Ishikawa (cell line): ENCODE measurements around the gene CKB.

Source experiments
- CEBPB ChIP-seq: IDR thresholded peaks from 2 replicates; pipeline ENCODE4 v1.6.1; 2012
- CREB1 ChIP-seq: IDR thresholded peaks from 2 replicates; pipeline ENCODE4 v1.6.1; 2012; ENCODE audit warnings: low read depth
- EGR1 ChIP-seq: IDR thresholded peaks from 2 replicates; pipeline ENCODE4 v1.6.1; 2012
- EP300 ChIP-seq: IDR thresholded peaks from 2 replicates; pipeline ENCODE4 v1.6.1; 2012; ENCODE audit warnings: borderline replicate concordance
- FOXM1 ChIP-seq: IDR thresholded peaks from 2 replicates; pipeline ENCODE4 v1.6.1; 2012; ENCODE audit warnings: low read depth, borderline replicate concordance
- NFIC ChIP-seq: IDR thresholded peaks from 2 replicates; pipeline ENCODE4 v1.6.1; 2012
- RAD21 ChIP-seq: IDR thresholded peaks from 2 replicates; pipeline ENCODE4 v1.6.1; 2012; ENCODE audit warnings: low read depth
- TAF1 ChIP-seq: IDR thresholded peaks from 2 replicates; pipeline ENCODE4 v1.6.1; 2012; ENCODE audit warnings: low read depth, mild to moderate bottlenecking
- TCF12 ChIP-seq: IDR thresholded peaks from 2 replicates; pipeline ENCODE4 v1.6.1; 2012; ENCODE audit warnings: low read depth
- TEAD4 ChIP-seq: IDR thresholded peaks from 2 replicates; pipeline ENCODE4 v1.6.1; 2012
- YY1 ChIP-seq: IDR thresholded peaks from 2 replicates; pipeline ENCODE4 v1.6.1; 2012; ENCODE audit warnings: low read depth
- ZBTB7A ChIP-seq: IDR thresholded peaks from 2 replicates; pipeline ENCODE4 v1.6.1; 2012; ENCODE audit warnings: low read depth
- TF ChIP-seq, protein P1 (sequence below): IDR thresholded peaks from 2 replicates; pipeline ENCODE4 v1.6.1; 2012
- TF ChIP-seq, protein P2 (sequence below): IDR thresholded peaks from 2 replicates; pipeline ENCODE4 v1.6.1; 2012; ENCODE audit warnings: low read depth, mild to moderate bottlenecking
- TF ChIP-seq, protein P3 (sequence below): IDR thresholded peaks from 2 replicates; pipeline ENCODE4 v1.6.1; 2012

CKB gene

DNA sequence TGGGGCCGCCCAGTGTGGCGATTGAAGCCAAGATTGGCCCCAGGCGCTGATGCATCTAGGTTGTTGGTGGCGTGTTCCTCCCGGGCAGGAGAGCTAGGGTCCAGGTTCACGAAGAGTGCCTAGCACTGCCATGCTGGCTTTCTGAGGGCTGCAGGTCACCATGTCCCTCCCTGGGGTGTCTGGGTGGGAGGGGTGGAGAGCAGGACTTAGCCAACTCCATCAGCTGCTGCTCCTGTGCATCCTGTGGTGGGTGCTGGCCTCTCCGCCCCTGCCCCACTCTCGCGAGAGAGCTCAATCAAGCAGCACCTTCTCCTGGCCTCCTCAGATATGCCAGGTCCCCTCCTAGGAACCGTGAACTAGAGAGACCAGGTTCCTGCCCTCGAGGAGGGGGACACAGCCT, 8.2 kb upstream of the CKB start:
- TF ChIP-seq NFIC = no peak
- TF ChIP-seq, protein P1, sequence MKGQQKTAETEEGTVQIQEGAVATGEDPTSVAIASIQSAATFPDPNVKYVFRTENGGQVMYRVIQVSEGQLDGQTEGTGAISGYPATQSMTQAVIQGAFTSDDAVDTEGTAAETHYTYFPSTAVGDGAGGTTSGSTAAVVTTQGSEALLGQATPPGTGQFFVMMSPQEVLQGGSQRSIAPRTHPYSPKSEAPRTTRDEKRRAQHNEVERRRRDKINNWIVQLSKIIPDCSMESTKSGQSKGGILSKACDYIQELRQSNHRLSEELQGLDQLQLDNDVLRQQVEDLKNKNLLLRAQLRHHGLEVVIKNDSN = no peak
- no peak for TF ChIP-seq YY1
- TF ChIP-seq, protein P2, sequence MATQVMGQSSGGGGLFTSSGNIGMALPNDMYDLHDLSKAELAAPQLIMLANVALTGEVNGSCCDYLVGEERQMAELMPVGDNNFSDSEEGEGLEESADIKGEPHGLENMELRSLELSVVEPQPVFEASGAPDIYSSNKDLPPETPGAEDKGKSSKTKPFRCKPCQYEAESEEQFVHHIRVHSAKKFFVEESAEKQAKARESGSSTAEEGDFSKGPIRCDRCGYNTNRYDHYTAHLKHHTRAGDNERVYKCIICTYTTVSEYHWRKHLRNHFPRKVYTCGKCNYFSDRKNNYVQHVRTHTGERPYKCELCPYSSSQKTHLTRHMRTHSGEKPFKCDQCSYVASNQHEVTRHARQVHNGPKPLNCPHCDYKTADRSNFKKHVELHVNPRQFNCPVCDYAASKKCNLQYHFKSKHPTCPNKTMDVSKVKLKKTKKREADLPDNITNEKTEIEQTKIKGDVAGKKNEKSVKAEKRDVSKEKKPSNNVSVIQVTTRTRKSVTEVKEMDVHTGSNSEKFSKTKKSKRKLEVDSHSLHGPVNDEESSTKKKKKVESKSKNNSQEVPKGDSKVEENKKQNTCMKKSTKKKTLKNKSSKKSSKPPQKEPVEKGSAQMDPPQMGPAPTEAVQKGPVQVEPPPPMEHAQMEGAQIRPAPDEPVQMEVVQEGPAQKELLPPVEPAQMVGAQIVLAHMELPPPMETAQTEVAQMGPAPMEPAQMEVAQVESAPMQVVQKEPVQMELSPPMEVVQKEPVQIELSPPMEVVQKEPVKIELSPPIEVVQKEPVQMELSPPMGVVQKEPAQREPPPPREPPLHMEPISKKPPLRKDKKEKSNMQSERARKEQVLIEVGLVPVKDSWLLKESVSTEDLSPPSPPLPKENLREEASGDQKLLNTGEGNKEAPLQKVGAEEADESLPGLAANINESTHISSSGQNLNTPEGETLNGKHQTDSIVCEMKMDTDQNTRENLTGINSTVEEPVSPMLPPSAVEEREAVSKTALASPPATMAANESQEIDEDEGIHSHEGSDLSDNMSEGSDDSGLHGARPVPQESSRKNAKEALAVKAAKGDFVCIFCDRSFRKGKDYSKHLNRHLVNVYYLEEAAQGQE = no peak
- no peak for TF ChIP-seq FOXM1

DNA sequence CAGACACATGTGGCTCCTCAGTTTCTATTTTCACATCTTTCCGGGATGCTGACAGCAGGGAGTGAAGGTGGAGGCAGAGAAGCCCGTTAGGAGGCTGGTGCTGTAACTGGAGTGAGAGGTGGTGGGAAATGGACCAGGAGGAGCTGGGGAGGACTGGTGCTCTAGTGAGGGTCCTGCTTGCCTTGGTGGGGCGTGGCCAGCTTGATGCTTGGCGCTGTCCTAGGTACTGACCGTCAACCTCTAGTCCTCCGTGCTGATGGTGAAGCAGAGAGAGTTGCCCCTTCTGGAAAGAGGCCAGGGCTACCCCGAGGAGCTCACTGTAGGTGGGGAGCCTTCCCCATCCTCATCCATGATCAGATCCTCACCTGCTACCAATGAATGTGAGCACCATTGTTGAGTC, 7.8 kb upstream of the CKB start:
- TF ChIP-seq, protein P2 = peak; percentile 95
- TF ChIP-seq TCF12 = no peak
- TF ChIP-seq RAD21 = no peak
- TF ChIP-seq EP300 = no peak
- TF ChIP-seq EGR1 = no peak
- TF ChIP-seq TEAD4 = no peak

DNA sequence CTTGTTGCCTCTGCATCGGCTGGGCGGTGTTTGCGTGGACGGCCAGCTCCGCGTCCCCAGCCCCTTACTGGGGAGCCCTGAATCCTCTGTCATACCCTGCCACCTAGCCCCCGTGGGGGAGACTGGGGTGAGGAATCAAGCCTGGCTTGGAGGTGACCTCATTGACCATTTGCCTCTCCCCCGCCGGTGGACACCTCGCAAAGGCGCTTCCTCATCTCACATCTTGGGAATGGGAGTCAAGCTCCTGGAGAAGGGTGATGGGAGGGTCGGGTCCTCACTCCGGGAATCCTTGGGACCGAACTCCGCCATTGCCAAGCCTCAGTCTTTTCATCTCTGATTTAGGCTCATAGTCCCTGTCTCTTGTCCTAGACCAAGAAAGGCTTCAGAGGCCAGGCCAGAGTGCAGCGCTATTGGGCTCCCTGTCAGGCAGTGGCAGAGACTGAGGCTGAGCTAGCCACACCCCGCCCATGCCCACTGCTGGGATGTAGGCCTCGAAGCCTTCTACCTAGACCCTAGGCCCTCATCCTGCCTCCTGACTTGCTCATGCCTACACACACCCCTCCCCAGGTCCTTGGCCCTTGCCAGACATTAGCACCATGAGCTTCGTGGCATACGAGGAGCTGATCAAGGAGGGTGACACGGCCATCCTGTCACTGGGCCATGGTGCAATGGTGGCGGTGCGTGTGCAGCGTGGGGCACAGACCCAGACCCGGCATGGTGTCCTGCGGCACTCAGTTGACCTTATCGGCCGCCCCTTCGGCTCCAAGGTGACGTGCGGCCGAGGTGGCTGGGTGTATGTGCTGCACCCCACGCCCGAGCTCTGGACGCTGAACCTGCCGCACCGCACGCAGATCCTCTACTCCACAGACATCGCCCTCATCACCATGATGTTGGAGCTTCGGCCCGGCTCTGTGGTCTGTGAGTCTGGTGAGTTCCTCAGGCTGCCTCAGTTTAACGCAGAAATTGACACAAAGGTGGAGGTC, 7.0 kb upstream of the CKB start:
- no peak for TF ChIP-seq CREB1
- TF ChIP-seq, protein P3, sequence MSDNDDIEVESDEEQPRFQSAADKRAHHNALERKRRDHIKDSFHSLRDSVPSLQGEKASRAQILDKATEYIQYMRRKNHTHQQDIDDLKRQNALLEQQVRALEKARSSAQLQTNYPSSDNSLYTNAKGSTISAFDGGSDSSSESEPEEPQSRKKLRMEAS = no peak
- TF ChIP-seq, protein P2 = no peak
- TF ChIP-seq, protein P1 = no peak
- TF ChIP-seq RAD21 = no peak
- TF ChIP-seq CEBPB = no peak
- no peak for TF ChIP-seq TEAD4
- no peak for TF ChIP-seq YY1
- TF ChIP-seq NFIC = no peak
- no peak for TF ChIP-seq EGR1
- no peak for TF ChIP-seq FOXM1
- no peak for TF ChIP-seq TCF12
- TF ChIP-seq EP300 = no peak

DNA sequence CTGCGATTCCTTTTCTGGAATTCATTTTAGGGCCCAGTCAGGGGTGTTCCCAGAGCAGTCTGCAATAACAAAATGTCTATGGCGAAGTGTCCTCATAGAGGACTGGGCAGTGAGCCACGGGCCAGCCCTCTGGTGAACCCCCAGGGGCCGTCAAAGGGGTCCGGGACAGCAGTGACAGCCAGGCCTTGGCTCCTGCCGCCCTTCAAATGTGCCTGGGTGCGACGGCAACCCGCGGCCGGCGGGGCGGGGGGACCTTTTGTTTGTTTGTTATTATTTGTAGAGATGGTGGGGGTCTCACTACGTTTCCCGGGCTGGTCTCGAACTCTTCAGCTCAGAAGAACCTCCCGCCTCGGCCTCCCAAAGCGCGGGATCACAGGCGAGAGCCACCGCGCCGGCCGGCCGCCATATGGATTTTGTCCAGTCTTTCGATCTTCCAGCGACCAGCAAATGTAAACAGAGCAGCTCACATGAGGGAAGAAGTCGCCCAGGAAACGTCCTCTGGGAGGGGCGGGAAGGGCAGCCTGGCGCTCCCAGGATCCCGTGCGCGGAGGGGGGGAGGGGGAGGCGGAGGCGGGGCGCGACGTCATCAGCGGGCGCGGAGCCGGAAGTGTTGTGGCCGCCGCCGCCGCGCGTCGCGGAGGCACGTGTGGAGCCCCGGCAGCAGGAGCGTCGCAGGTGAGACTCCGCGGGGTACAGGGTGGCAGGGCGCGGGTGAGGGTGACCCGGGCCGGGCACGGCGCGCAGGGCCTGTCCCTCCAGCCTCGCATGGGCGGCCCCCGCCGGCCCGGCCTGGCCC, 6.2 kb upstream of the CKB start, which contains the start of gene TRMT61A:
TRMT61A (plus strand) TSS at position 610 of the 796 bp plus-strand sequence. CDS start 783 bp downstream, outside the sequence.
- TF ChIP-seq, protein P2 = no peak
- TF ChIP-seq EP300 = no peak
- no peak for TF ChIP-seq NFIC
- no peak for TF ChIP-seq ZBTB7A
- TF ChIP-seq YY1 = peak; percentile 44; the same call in 1 of the 2 replicates
- TF ChIP-seq EGR1 = no peak
- peak; percentile 78 for TF ChIP-seq CREB1
- no peak for TF ChIP-seq RAD21
- TF ChIP-seq TEAD4 = no peak
- TF ChIP-seq, protein P3 = peak; percentile 97
- no peak for TF ChIP-seq FOXM1
- TF ChIP-seq CEBPB = no peak
- TF ChIP-seq, protein P1 = peak; percentile 69
- TF ChIP-seq TCF12 = no peak; the same call in 1 of the 2 replicates
- TF ChIP-seq TAF1 = 0 out of 2 replicates have a peak, but pooled peaks have one; percentile 49
